ENCODE measurements around the gene CMIP.

Gene CMIP

DNA sequence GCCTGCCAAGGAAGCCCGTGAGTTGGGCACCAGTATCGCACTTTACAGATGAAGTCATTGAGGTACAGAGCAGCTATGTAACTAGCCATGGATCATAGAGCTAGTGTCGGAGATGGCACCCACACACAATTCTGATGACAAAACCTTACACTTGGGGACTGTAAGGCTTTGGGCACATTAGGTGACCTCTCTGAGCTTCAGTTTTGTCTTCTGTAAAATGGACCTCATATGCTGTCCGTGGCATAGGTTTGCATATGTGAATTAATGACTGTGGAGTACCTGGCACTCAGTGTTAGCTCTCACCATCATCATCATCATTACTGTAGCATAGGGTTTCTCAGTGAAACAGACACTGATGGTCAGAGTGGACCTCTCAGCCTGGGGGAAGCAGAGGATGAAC, 50.3 kb downstream of the CMIP start:
- no peaks in the 10 kb centered on the region for H3K27me3 ChIP-seq (ENCODE audit: low read length)
- H4K20me1 ChIP-seq (ENCODE audit: low read depth, low read length): no peaks in the 10 kb centered on the region; the same call in 1 of the 2 replicates
- H3K79me2 ChIP-seq (ENCODE audit: insufficient read depth, low read length): peaks cover 21% of the 10 kb centered on the region
- H3K9me2 ChIP-seq (replicated peaks; ENCODE audit: insufficient read depth, low read length): no peaks in the 10 kb centered on the region
- no peaks in the 10 kb centered on the region for H3F3A ChIP-seq (ENCODE audit: insufficient read depth)
- TF ChIP-seq EZH2phosphoT487 (conservative IDR thresholded peaks at IDR 0.05; ENCODE audit: low read length): no peak
- TF ChIP-seq, protein P1, sequence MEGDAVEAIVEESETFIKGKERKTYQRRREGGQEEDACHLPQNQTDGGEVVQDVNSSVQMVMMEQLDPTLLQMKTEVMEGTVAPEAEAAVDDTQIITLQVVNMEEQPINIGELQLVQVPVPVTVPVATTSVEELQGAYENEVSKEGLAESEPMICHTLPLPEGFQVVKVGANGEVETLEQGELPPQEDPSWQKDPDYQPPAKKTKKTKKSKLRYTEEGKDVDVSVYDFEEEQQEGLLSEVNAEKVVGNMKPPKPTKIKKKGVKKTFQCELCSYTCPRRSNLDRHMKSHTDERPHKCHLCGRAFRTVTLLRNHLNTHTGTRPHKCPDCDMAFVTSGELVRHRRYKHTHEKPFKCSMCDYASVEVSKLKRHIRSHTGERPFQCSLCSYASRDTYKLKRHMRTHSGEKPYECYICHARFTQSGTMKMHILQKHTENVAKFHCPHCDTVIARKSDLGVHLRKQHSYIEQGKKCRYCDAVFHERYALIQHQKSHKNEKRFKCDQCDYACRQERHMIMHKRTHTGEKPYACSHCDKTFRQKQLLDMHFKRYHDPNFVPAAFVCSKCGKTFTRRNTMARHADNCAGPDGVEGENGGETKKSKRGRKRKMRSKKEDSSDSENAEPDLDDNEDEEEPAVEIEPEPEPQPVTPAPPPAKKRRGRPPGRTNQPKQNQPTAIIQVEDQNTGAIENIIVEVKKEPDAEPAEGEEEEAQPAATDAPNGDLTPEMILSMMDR (IDR thresholded peaks at IDR 0.05; ENCODE audit: insufficient read depth, low read length, poor library complexity, severe bottlenecking): no peak
- H3K27ac ChIP-seq (ENCODE audit: low read depth, low read length): no peak overlapping the region
- no peak overlapping the region for H3K9ac ChIP-seq (ENCODE audit: low read length)
- H3K9me3 ChIP-seq (ENCODE audit: insufficient read depth, low read length): no peaks in the 10 kb centered on the region
- no peak overlapping the region for H3K4me3 ChIP-seq (ENCODE audit: insufficient read depth, low read length, poor library complexity, severe bottlenecking)
- no peak overlapping the region for H2AFZ ChIP-seq (ENCODE audit: low read depth, low read length, severe bottlenecking)
- H3K36me3 ChIP-seq (ENCODE audit: low read length): no peaks in the 10 kb centered on the region
- no peak overlapping the region for H3K4me2 ChIP-seq (ENCODE audit: low read depth, low read length, poor library complexity, severe bottlenecking)

DNA sequence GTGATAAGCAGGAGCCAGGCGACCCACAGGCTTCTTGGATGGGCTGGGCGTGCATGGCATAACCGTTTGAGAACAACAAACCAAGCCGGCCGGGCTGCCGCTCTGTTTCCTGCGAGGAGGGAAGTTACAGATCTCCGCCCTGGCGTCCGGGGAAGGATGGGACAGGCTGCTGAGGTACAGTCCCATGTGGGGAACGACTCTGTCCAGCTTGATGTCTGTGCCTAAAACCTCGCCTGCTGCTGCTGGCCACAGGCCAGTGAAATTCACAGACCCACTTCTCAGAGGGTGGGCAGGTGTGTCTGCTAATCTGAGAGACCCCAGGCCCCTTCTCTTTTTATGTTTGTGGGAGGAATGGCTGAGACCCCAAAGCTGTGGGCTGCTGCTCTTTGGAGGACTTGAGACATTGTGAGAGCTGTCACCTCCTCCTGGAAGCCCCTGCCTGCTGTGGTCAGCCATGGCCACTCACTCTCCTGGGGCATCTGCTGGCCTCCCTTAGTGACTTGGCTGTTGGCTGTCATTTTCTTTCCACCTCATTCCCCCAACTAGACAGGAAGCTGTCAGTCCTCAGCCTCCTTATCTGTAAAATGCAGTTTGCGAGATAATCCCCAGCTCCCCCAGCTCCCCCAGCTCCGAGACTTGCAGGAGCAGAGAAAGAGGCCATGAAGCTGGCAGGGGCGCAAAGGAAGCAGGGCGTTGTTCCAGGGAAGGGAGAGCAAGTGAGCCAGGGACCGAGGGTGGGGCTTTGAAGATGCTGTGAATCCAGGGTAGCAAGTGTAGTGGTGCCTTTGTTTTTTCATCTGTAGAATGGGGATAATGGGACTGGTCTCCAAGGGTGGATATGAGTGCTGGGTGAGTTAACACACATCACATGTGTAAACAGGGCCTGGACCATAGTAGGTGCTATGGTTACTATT, 51.0 kb downstream of the CMIP start:
- no peaks in the 10 kb centered on the region for H3K9me2 ChIP-seq (replicated peaks; ENCODE audit: insufficient read depth, low read length)
- H3K9me3 ChIP-seq (ENCODE audit: insufficient read depth, low read length): no peaks in the 10 kb centered on the region
- H3K27me3 ChIP-seq (ENCODE audit: low read length): no peaks in the 10 kb centered on the region
- H3K79me2 ChIP-seq (ENCODE audit: insufficient read depth, low read length): peaks cover 14% of the 10 kb centered on the region
- H4K20me1 ChIP-seq (ENCODE audit: low read depth, low read length): no peaks in the 10 kb centered on the region; the same call in 1 of the 2 replicates
- H3K27ac ChIP-seq (ENCODE audit: low read depth, low read length): no peak overlapping the region
- TF ChIP-seq, protein P1 (IDR thresholded peaks at IDR 0.05; ENCODE audit: insufficient read depth, low read length, poor library complexity, severe bottlenecking): no peak
- TF ChIP-seq EZH2phosphoT487 (conservative IDR thresholded peaks at IDR 0.05; ENCODE audit: low read length): no peak
- H3K4me2 ChIP-seq (ENCODE audit: low read depth, low read length, poor library complexity, severe bottlenecking): no peak overlapping the region
- H3F3A ChIP-seq (ENCODE audit: insufficient read depth): no peaks in the 10 kb centered on the region
- H2AFZ ChIP-seq (ENCODE audit: low read depth, low read length, severe bottlenecking): no peak overlapping the region
- H3K36me3 ChIP-seq (ENCODE audit: low read length): no peaks in the 10 kb centered on the region
- no peak overlapping the region for H3K9ac ChIP-seq (ENCODE audit: low read length)
- H3K4me3 ChIP-seq (ENCODE audit: insufficient read depth, low read length, poor library complexity, severe bottlenecking): no peak overlapping the region

DNA sequence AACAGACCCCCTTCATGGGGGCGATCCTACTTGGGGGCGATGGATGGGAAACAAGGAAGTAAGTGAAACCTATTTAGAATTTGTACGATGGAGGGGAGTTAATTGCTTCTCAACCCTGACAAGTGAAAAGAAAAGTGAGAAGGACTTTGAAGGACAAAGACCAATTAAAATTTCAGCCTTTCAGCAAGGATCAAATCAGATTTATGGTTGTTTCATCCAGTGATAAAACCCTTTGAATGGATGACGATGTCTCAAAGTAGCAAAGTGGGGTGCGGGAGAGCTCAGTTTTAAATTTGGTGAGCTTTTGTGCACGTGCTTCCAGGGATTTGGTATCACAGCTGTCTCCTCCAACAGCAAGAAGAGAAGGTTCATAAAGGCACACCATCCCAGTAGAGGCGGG, 51.7 kb downstream of the CMIP start:
- Histone ChIP-seq H3F3A (ENCODE audit: insufficient read depth) (no peaks in the 10 kb centered on the region), H3K79me2 (ENCODE audit: insufficient read depth, low read length) (peaks cover 9% of the 10 kb centered on the region), H3K27me3 (ENCODE audit: low read length) (no peaks in the 10 kb centered on the region), H4K20me1 (ENCODE audit: low read depth, low read length) (no peaks in the 10 kb centered on the region; the same call in 1 of the 2 replicates), H3K4me3 (ENCODE audit: insufficient read depth, low read length, poor library complexity, severe bottlenecking) (no peak overlapping the region), H3K9me2 (replicated peaks; ENCODE audit: insufficient read depth, low read length) (no peaks in the 10 kb centered on the region), H3K27ac (ENCODE audit: low read depth, low read length) (no peak overlapping the region), H3K4me2 (ENCODE audit: low read depth, low read length, poor library complexity, severe bottlenecking) (no peak overlapping the region), H2AFZ (ENCODE audit: low read depth, low read length, severe bottlenecking) (no peak overlapping the region), H3K9me3 (ENCODE audit: insufficient read depth, low read length) (no peaks in the 10 kb centered on the region), H3K9ac (ENCODE audit: low read length) (no peak overlapping the region), H3K36me3 (ENCODE audit: low read length) (no peaks in the 10 kb centered on the region)
- TF ChIP-seq, protein P1 (IDR thresholded peaks at IDR 0.05; ENCODE audit: insufficient read depth, low read length, poor library complexity, severe bottlenecking): no peak
- TF ChIP-seq EZH2phosphoT487 (conservative IDR thresholded peaks at IDR 0.05; ENCODE audit: low read length): no peak
